IPS DF 19.7 (cell line): ENCODE results near the gene ZNF491.
"Not testable (repeated sequence)": the region's sequence is repeated elsewhere in the genome, so short reads cannot be mapped to it uniquely, and the experiment has no call there.

Source experiments
- DNase-seq: peaks from one replicate; pipeline ENCODE4 v3.0.0-alpha.2; 2013; ENCODE audit warnings: low read depth, low spot score

ZNF491 gene

GRCh38 chr19:11798391-11799330, at the start of gene ZNF491:
Gene ZNF491, plus strand, starts transcription at chr19:11798523. Its CDS starts 7,431 bp downstream, at chr19:11805954.
- no peak for DNase-seq

GRCh38 chr19:11749751-11750150, 48.6 kb upstream of the ZNF491 start:
- no peak for DNase-seq

- DNase-seq, result no peak
Observed at GRCh38 chr19:11752244-11752736, 46.0 kb upstream of the ZNF491 start.

- no peak for DNase-seq
Observed at GRCh38 chr19:11754663-11755062, 43.7 kb upstream of the ZNF491 start.

GRCh38 chr19:11756965-11757364, 41.4 kb upstream of the ZNF491 start:
- DNase-seq, result no peak

GRCh38 chr19:11759805-11760204, 38.5 kb upstream of the ZNF491 start:
- DNase-seq, result no peak

- DNase-seq, result no peak
Observed at GRCh38 chr19:11763117-11763516, 35.2 kb upstream of the ZNF491 start.

- no peak for DNase-seq
Observed at GRCh38 chr19:11763611-11764010, 34.7 kb upstream of the ZNF491 start.

- DNase-seq, result peak; percentile 75
Observed at GRCh38 chr19:11766597-11767591, 31.4 kb upstream of the ZNF491 start, which contains the start of gene ZNF441. Gene ZNF441, plus strand, starts transcription at chr19:11767000. Its CDS starts 194 bp downstream, at chr19:11767194.

- DNase-seq, result no peak
Observed at GRCh38 chr19:11767633-11768133, 30.6 kb upstream of the ZNF491 start.

- DNase-seq, result no peak
Observed at GRCh38 chr19:11769995-11770394, 28.3 kb upstream of the ZNF491 start.

- not testable (repeated sequence) for DNase-seq
Observed at GRCh38 chr19:11771520-11771919, 26.8 kb upstream of the ZNF491 start.

- DNase-seq, result not testable (repeated sequence)
Observed at GRCh38 chr19:11776669-11777068, 21.7 kb upstream of the ZNF491 start.

GRCh38 chr19:11780431-11781020, 17.8 kb upstream of the ZNF491 start:
- DNase-seq, result no peak

- DNase-seq, result no peak
Observed at GRCh38 chr19:11781295-11782057, 16.8 kb upstream of the ZNF491 start.

- no peak for DNase-seq
Observed at GRCh38 chr19:11783767-11784166, 14.6 kb upstream of the ZNF491 start.

GRCh38 chr19:11784356-11784755, 14.0 kb upstream of the ZNF491 start:
- no peak for DNase-seq

- no peak for DNase-seq
Observed at GRCh38 chr19:11787536-11787935, 10.8 kb upstream of the ZNF491 start.

- DNase-seq, result no peak
Observed at GRCh38 chr19:11792942-11793341, 5.4 kb upstream of the ZNF491 start.

- no peak for DNase-seq
Observed at GRCh38 chr19:11797491-11797890, 832 bp upstream of the ZNF491 start.
